ENCODE data around the gene BEND7. TPM values are rescaled to one million over a fixed set of nuclear protein-coding genes. Genes with fewer than 3 reads are reported as not detected.

BEND7 gene
- total and polyA plus RNA-seq, 2 of the 8 experiments (the other 6 are each of a cell fraction or from before 2014, with no cell fraction given) = 1.9 to 8.2 TPM

GRCh38 chr10:13503745-13504463 is 24.9 kb downstream of the BEND7 start:
- no peaks in the 10 kb centered on the region for H3K79me2 ChIP-seq (ENCODE audit: control insufficient read depth in 1 of 2, insufficient read depth in 2 of 2, low read length in 2 of 2)
- no peak overlapping the region for H2BK5ac ChIP-seq (ENCODE audit: low read depth, low read length)
- no peak overlapping the region for H3K4me2 ChIP-seq (ENCODE audit: insufficient read depth in 1 of 2, low read depth in 2 of 2, low read length in 2 of 2)
- POLR2A ChIA-PET (ENCODE audit: partially characterized antibody) = interaction anchor here (1.0 kb wide), 1 partner anchor 8 kb away, joined by 3 read pairs; no protein-coding TSS in a partner anchor
- H3K36me3 ChIP-seq (ENCODE audit: control insufficient read depth in 2 of 4, insufficient read depth in 4 of 4, low read length in 3 of 4) = no peaks in the 10 kb centered on the region
- H3K9ac ChIP-seq (replicated peaks in 1 of 4; ENCODE audit: extremely low read depth in 1 of 4, low read depth in 3 of 4, low read length in 3 of 4) = no peak overlapping the region
- H2BK12ac ChIP-seq (ENCODE audit: low read depth, low read length) = no peak overlapping the region
- no peak overlapping the region for H3K4me3 ChIP-seq (ENCODE audit: extremely low read depth in 1 of 4, insufficient read depth in 2 of 4, low read depth in 3 of 4, low read length in 4 of 4)
- no peak overlapping the region for H3K56ac ChIP-seq (replicated peaks; ENCODE audit: insufficient read length, low read depth, low read length)
- WGBS, 2 experiments (ENCODE audit: extremely low coverage in 1 of 2, insufficient coverage in 1 of 2, insufficient read length in 1 of 2, insufficient replicate concordance in 2 of 2, low coverage in 1 of 2, low lambda C conversion rate in 2 of 2, missing lambda C conversion rate in 1 of 2) = 90% methylated on average over 10 of the region's 11 CpGs; no CpG with 5 or more reads in 1 of the 2 experiments
- H3K79me1 ChIP-seq (ENCODE audit: low read depth, low read length) = no peaks in the 10 kb centered on the region
- DNase-seq (ENCODE audit: low read depth in 1 of 2, low spot score in 2 of 2) = no peak
- no peak overlapping the region for H3K14ac ChIP-seq (ENCODE audit: insufficient read length)
- no peak overlapping the region for H3K18ac ChIP-seq (ENCODE audit: extremely low read depth, low read length)
- H3K9me3 ChIP-seq (ENCODE audit: insufficient read depth in 2 of 2, low read depth in 1 of 2, low read length in 1 of 2) = no peaks in the 10 kb centered on the region
- no peak overlapping the region for H4K8ac ChIP-seq (ENCODE audit: extremely low read depth, insufficient read depth, low read length)
- no peak overlapping the region for H3K4ac ChIP-seq (replicated peaks; ENCODE audit: insufficient read length, low read depth, low read length)
- H2BK20ac ChIP-seq (ENCODE audit: low read length) = no peak overlapping the region
- H4K20me1 ChIP-seq (replicated peaks in 1 of 2; ENCODE audit: control insufficient read depth in 1 of 2, insufficient read depth in 2 of 2, low read length in 2 of 2) = no peaks in the 10 kb centered on the region
- FAIRE-seq = no peak
- H3K27me3 ChIP-seq (replicated peaks in 1 of 4; ENCODE audit: control insufficient read depth in 3 of 4, extremely low read depth in 1 of 4, insufficient read depth in 3 of 4, low read length in 3 of 4) = no peaks in the 10 kb centered on the region; a peak in 1 of 7 replicates
- TF ChIP-seq GABPA (IDR thresholded peaks at IDR 0.05; ENCODE audit: borderline replicate concordance, insufficient read depth, low read length) (no peak), KDM4A (IDR thresholded peaks at IDR 0.05; ENCODE audit: low read depth, low read length, severe bottlenecking) (no peak), BRCA1 (IDR thresholded peaks at IDR 0.05; ENCODE audit: low read depth, low read length) (no peak), ATF3 (IDR thresholded peaks at IDR 0.05; ENCODE audit: insufficient read depth, low read depth, low read length) (no peak)
- H3K27ac ChIP-seq (ENCODE audit: low read depth, low read length) = no peak overlapping the region
- no peak overlapping the region for H2BK120ac ChIP-seq (replicated peaks; ENCODE audit: low read depth, low read length)
- no peak overlapping the region for H3K23ac ChIP-seq (ENCODE audit: insufficient read length)
- no peak overlapping the region for H2AK5ac ChIP-seq (ENCODE audit: low read depth, low read length)
- no peak overlapping the region for H4K5ac ChIP-seq (ENCODE audit: insufficient read length, low read depth, low read length)
- H4K91ac ChIP-seq (replicated peaks; ENCODE audit: insufficient read length, low read length) = no peak overlapping the region
- H3K23me2 ChIP-seq (ENCODE audit: low read depth, low read length) = no peaks in the 10 kb centered on the region
- H2AFZ ChIP-seq (ENCODE audit: low read length) = no peak overlapping the region
- H2BK15ac ChIP-seq (ENCODE audit: low read length) = no peak overlapping the region
- no peaks in the 10 kb centered on the region for H3K4me1 ChIP-seq (replicated peaks in 1 of 4; ENCODE audit: control insufficient read depth in 3 of 4, insufficient read depth in 4 of 4, low read length in 3 of 4)
- CTCF ChIA-PET (ENCODE audit: partially characterized antibody) = interaction anchor here (0.7 to 1.9 kb wide), 10 partner anchors 9 to 721 kb away, joined by 3 to 10 read pairs (median 4); no protein-coding TSS in a partner anchor
